GM12864 (cell line): ENCODE results near the gene TMOD3.

Experiments
- DNase-seq: peaks from one replicate; pipeline ENCODE4 v3.0.0-alpha.2; 2011; ENCODE audit warnings: low read depth
- H3K4me3 ChIP-seq: 2 replicates; pipeline ENCODE4 v1.5.1; 2011; ENCODE audit warnings: mild to moderate bottlenecking, low read depth, low read length, control low read depth
- TF ChIP-seq, protein P1 (sequence below): IDR thresholded peaks from 2 replicates; pipeline ENCODE4 v1.5.1; 2011; ENCODE audit warnings: low read depth, mild to moderate bottlenecking, moderate library complexity, low read length, control low read depth, inconsistent platforms; ENCODE audit errors: missing control alignments

Gene TMOD3

DNA sequence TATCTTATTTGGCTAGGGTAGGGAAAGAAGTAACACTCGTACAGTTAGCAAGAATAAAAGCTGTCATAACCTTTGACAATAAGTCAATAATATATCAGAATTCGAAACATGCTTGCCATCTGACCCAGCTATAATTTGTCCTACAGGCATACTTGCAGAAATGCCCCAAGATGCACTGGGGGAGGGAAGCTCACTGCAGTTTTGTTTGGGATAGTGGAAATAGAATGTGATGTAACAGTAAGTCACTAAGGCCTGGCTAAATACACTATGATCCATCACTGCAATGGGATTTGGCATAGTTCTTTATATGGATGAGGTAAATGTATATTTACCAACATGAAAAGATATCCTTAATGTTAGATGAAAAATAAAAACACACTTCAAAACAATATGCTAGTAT, 25.5 kb upstream of the TMOD3 start:
- TF ChIP-seq, protein P1, sequence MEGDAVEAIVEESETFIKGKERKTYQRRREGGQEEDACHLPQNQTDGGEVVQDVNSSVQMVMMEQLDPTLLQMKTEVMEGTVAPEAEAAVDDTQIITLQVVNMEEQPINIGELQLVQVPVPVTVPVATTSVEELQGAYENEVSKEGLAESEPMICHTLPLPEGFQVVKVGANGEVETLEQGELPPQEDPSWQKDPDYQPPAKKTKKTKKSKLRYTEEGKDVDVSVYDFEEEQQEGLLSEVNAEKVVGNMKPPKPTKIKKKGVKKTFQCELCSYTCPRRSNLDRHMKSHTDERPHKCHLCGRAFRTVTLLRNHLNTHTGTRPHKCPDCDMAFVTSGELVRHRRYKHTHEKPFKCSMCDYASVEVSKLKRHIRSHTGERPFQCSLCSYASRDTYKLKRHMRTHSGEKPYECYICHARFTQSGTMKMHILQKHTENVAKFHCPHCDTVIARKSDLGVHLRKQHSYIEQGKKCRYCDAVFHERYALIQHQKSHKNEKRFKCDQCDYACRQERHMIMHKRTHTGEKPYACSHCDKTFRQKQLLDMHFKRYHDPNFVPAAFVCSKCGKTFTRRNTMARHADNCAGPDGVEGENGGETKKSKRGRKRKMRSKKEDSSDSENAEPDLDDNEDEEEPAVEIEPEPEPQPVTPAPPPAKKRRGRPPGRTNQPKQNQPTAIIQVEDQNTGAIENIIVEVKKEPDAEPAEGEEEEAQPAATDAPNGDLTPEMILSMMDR = no peak
- H3K4me3 ChIP-seq = no peak overlapping the region
- DNase-seq = no peak

DNA sequence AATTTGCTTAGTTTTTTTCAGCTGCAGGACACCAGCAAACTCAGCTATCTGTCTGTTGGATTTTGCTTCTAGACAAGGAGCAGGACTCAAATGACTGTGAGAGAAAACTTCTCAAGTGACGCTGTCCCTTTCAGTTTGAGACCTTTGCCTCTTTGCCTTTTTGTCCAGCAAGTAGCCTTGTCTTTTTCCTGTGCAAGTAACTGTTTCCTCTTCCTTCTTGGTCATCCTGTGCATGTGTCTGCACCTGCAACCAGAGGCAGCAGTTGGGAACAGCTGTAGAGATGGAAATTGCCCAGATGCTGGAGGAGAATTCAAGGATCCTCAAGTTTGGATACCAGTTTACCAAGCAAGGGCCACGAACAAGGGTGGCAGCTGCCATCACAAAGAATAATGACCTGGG, 23.3 kb upstream of the TMOD3 start:
- TF ChIP-seq, protein P1 = no peak

DNA sequence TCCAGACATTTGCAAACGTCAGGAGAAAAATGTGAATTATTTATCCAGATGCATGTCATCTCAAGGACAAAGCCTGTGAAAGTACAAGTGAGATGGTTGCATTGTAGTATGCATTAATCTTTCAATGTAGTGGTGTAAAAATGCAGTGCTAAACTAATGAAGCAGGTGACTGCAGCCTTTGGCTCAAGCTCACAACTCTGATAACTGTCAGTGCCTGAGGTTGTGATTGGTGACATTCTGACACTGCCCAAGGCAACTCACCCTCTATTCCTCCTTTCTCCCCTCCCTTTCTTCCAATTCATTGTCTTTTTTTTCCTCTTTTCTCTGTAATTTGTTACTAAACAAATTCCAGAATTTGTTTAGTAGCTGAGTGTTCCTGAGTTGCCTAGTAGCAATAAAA, 20.0 kb upstream of the TMOD3 start:
- TF ChIP-seq, protein P1 = no peak
- DNase-seq = no peak
- no peak overlapping the region for H3K4me3 ChIP-seq

More for the DNA sequence above, 23.3 kb upstream of the TMOD3 start:
- no peak for DNase-seq
- H3K4me3 ChIP-seq = no peak overlapping the region

DNA sequence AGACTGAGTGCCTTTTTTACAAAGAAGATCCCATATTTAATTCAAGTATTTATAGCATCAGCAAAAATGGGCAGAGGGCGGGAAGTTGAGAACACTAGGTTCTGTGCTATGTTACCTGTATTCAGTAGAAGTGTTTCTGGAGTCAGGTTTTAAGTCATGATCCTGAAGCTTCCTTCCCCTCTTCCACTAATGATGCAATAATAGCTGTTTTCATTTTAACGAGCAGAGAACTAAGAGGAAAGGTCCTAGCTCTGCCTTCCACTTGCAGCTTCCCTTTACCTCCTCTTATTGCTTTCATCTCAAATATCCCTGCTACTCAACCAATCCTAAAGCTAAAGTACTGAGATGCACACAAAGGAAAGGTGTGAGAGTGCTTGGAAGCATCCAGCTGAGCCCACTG, 16.9 kb upstream of the TMOD3 start:
- DNase-seq = no peak
- no peak overlapping the region for H3K4me3 ChIP-seq
- TF ChIP-seq, protein P1 = no peak

DNA sequence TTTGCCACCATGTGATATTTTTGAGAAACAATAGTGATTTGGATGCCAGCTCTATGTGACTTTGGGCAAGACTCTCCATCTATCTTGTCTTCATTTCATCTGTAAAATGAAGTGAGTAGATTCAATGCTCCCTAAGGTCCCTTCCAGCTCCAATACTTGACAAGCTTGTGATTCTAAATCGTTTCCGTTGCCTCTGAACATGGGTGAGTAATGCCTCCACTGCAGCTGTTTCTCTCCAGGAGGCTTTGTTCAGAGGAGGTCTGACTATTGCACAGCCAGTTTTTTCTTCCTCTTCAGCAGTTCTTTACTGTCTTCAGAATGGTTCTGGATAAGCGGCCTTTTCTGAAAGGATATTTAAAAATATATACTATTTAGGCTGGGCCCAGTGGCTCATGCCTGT, 14.8 kb upstream of the TMOD3 start:
- no peak for DNase-seq
- TF ChIP-seq, protein P1 = no peak
- no peak overlapping the region for H3K4me3 ChIP-seq

DNA sequence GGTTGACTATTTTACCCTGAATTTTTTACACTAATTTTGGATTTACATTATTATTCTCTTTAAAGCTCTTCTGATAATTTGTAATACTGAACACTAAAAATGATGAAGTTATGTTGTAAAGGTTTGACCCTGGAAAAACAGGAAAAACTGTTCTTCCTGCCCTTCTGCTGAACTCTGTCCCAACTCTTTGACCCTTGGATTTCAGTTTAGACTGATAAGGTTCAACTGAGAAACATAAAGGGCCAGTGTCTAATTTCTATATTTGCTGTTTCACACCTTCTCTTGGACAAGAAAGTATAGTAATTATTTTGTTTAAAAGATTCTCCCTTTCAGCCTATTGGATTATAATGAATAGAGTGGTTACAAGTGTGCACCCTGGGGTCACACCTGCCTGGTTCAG, 12.8 kb upstream of the TMOD3 start:
- TF ChIP-seq, protein P1 = no peak
- no peak overlapping the region for H3K4me3 ChIP-seq
- no peak for DNase-seq

DNA sequence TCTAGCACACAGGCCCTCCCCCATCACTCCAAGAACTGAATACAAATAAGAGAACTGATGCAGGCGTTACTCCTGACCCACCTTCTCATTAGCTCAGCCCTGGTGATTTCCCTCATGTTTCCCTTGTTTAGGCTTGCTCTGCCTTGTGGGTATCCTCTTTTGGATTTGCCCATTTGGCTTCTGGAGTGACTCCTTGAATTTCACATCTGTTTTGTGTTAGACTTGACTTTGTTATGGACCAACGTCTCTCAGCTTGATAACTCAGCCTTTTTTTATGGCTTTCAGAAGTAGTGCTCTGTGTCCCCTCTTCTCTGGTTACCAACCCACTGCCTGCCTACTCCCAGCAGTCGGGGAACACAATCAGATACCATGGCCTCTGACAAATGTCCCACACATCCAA, 11.3 kb upstream of the TMOD3 start:
- no peak for DNase-seq
- H3K4me3 ChIP-seq = no peak overlapping the region
- TF ChIP-seq, protein P1 = no peak
